Lower leg skin (tissue), 4 donors: ENCODE data around the gene GNAT1. TPM values are rescaled to one million over a fixed set of nuclear protein-coding genes. Genes with fewer than 3 reads are reported as not detected.
"Not testable (repeated sequence)": the region's sequence is repeated elsewhere in the genome, so short reads cannot be mapped to it uniquely, and the experiment has no call there.

Experiments
- DNase-seq, 2 donors: peaks; one replicate each; pipeline ENCODE4 v3.0.0-alpha.2; 2019; ENCODE audit warnings: low spot score in 2 of 2
- H3K4me3 ChIP-seq: fragments of 200-600 bp; sonication (generic); 2 replicates; pipeline ENCODE4 v1.5.1; 2017; ENCODE audit warnings: mild to moderate bottlenecking, low read depth; ENCODE audit not compliant: poor library complexity, severe bottlenecking
- POLR2A ChIP-seq, 2 donors: fragments of 450-650 bp; IDR thresholded peaks; one replicate each; pipeline ENCODE4 v1.6.1; 2016 to 2017; ENCODE audit warnings: antibody characterized with exemption in 2 of 2, mild to moderate bottlenecking in 1 of 2, moderate library complexity in 1 of 2
- WGBS, 2 donors: methylation state at CpG; one replicate each; pipeline ENCODE4 v1.1.5; 2018; 5-methylcytosine and 5-hydroxymethylcytosine counted together
- intact Hi-C: fragments of 100-400 bp; cut with DNase I; formaldehyde crosslinking; loops from one replicate; pipeline ENCODE4 v1.15.0; 2023; ENCODE audit warnings: low total_unique reads
- total RNA-seq, 4 donors: library from RNA; depleted of rRNA; stranded (reverse); fragments of >200 nt; gene quantifications; one replicate each; pipeline ENCODE4 v1.1.0, GENCODE V29; 2016
- TF ChIP-seq, protein P1 (sequence below), 3 donors: fragments of 450-650 bp; IDR thresholded peaks; one replicate each; pipeline ENCODE4 v1.5.1; 2016; ENCODE audit warnings: antibody characterized with exemption in 3 of 3, mild to moderate bottlenecking in 3 of 3, moderate library complexity in 2 of 3

The GNAT1 gene
- total RNA-seq, 4 donors from 2014 or later = not detected

- WGBS, 2 donors = 73 to 80% methylated on average over 5 of the region's 5 CpGs
- no peak for DNase-seq
- no peak overlapping the region for H3K4me3 ChIP-seq
- intact Hi-C loops = loop anchor here (1.0 kb wide), 1 partner anchor 31 kb away; no protein-coding TSS in a partner anchor
- TF ChIP-seq, protein P1, sequence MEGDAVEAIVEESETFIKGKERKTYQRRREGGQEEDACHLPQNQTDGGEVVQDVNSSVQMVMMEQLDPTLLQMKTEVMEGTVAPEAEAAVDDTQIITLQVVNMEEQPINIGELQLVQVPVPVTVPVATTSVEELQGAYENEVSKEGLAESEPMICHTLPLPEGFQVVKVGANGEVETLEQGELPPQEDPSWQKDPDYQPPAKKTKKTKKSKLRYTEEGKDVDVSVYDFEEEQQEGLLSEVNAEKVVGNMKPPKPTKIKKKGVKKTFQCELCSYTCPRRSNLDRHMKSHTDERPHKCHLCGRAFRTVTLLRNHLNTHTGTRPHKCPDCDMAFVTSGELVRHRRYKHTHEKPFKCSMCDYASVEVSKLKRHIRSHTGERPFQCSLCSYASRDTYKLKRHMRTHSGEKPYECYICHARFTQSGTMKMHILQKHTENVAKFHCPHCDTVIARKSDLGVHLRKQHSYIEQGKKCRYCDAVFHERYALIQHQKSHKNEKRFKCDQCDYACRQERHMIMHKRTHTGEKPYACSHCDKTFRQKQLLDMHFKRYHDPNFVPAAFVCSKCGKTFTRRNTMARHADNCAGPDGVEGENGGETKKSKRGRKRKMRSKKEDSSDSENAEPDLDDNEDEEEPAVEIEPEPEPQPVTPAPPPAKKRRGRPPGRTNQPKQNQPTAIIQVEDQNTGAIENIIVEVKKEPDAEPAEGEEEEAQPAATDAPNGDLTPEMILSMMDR (IDR thresholded peaks at IDR 0.05) = no peak
- no peak for TF ChIP-seq POLR2A (IDR thresholded peaks at IDR 0.05)
Measured at GRCh38 chr3:50224639-50225038, 33.2 kb downstream of the GNAT1 start.

GRCh38 chr3:50226888-50227389 lies 35.5 kb downstream of the GNAT1 start:
- TF ChIP-seq, protein P1 (IDR thresholded peaks at IDR 0.05) = no peak
- no peak for TF ChIP-seq POLR2A (IDR thresholded peaks at IDR 0.05)
- peak overlapping the region; percentile 28 for H3K4me3 ChIP-seq
- intact Hi-C loops = loop anchor here (2.0 kb wide), 1 partner anchor 46 kb away; no protein-coding TSS in a partner anchor
- 0 to 1% methylated on average over 28 to 38 of the region's 40 CpGs for WGBS, 2 donors
- DNase-seq = peak; percentile 55 to 93

- intact Hi-C loops = loop anchor here (2.0 kb wide), 1 partner anchor 45 kb away; no protein-coding TSS in a partner anchor
- 0 to 3% methylated on average over 31 to 33 of the region's 51 CpGs for WGBS, 2 donors
- peak; percentile 90 to 97 for DNase-seq
- peak overlapping the region; percentile 56 for H3K4me3 ChIP-seq
- no peak for TF ChIP-seq POLR2A (IDR thresholded peaks at IDR 0.05)
- TF ChIP-seq, protein P1 (IDR thresholded peaks at IDR 0.05) = peak in 2 of 3 donors; percentile 10 to 42
Measured at GRCh38 chr3:50227390-50228183, 36.2 kb downstream of the GNAT1 start.

GRCh38 chr3:50228184-50228763 lies 36.9 kb downstream of the GNAT1 start:
- intact Hi-C loops = not testable (repeated sequence)

GRCh38 chr3:50229490-50229889 lies 38.1 kb downstream of the GNAT1 start:
- no peak for DNase-seq
- 91 to 92% methylated on average over 3 of the region's 3 CpGs for WGBS, 2 donors
- H3K4me3 ChIP-seq = no peak overlapping the region
- intact Hi-C loops = no loop called here
- TF ChIP-seq POLR2A (IDR thresholded peaks at IDR 0.05) = no peak
- TF ChIP-seq, protein P1 (IDR thresholded peaks at IDR 0.05) = no peak

More at GRCh38 chr3:50228184-50228763, 36.9 kb downstream of the GNAT1 start:
- not testable (repeated sequence) for DNase-seq, H3K4me3 ChIP-seq
- WGBS, 2 donors = 21 to 32% methylated on average over 15 of the region's 15 CpGs
